Thyroid gland (tissue), 4 donors: ENCODE data around the gene HOXA7. TPM values are rescaled to one million over a fixed set of nuclear protein-coding genes. Genes with fewer than 3 reads are reported as not detected.

ENCODE experiments used
- DNase-seq, 2 donors: peaks; one replicate each; pipeline ENCODE4 v3.0.0-alpha.2; 2019
- H3K27ac ChIP-seq, 3 donors: fragments of 200-600 bp; sonication (generic); 1 replicate in 2 of 3; 2 replicates in 1 of 3; pipeline ENCODE4 v1.5.1; 2016 to 2019; ENCODE audit warnings: mild to moderate bottlenecking in 1 of 3, moderate library complexity in 1 of 3
- H3K27me3 ChIP-seq: fragments of 200-600 bp; sonication (generic); one replicate; pipeline ENCODE4 v1.5.1; 2019
- H3K36me3 ChIP-seq, 2 donors: fragments of 200-600 bp; sonication (generic); one replicate each; pipeline ENCODE4 v1.5.1; 2016 to 2019
- H3K4me1 ChIP-seq, 2 donors: fragments of 200-600 bp; sonication (generic); one replicate each; pipeline ENCODE4 v1.5.1; 2017 to 2019
- H3K4me3 ChIP-seq, 3 donors: fragments of 200-600 bp; sonication (generic); replicated peaks in 1 of 3; 1 replicate in 2 of 3; 2 replicates in 1 of 3; pipeline ENCODE4 v1.5.1; 2016; ENCODE audit warnings: mild to moderate bottlenecking in 1 of 3
- H3K9me3 ChIP-seq: fragments of 200-600 bp; sonication (generic); one replicate; pipeline ENCODE4 v1.5.1; 2017
- POLR2A ChIP-seq, 2 donors: fragments of 450-650 bp; IDR thresholded peaks; one replicate each; pipeline ENCODE4 v1.6.1; 2017; ENCODE audit warnings: antibody characterized with exemption in 2 of 2, mild to moderate bottlenecking in 2 of 2, moderate library complexity in 1 of 2
- WGBS, 2 donors: methylation state at CpG; one replicate each; pipeline ENCODE4 v1.1.5; 2017; 5-methylcytosine and 5-hydroxymethylcytosine counted together
- intact Hi-C: fragments of 100-400 bp; cut with DNase I; formaldehyde crosslinking; loops from one replicate; pipeline ENCODE4 v1.15.1; 2023
- total RNA-seq, 4 donors: library from RNA; depleted of rRNA; stranded (reverse); fragments of >200 nt; gene quantifications; one replicate each; pipeline ENCODE4 v1.2.3, GENCODE V29; 2016
- TF ChIP-seq, protein P1 (sequence below), 6 experiments: fragments of 200-600 bp in 3 of 6; fragments of 450-650 bp in 3 of 6; sonication (generic) in 3 of 6; IDR thresholded peaks; one replicate each; pipeline ENCODE4 v1.5.1; 2016 to 2019; ENCODE audit warnings: antibody characterized with exemption in 6 of 6, mild to moderate bottlenecking in 2 of 6, inconsistent platforms in 1 of 6, moderate library complexity in 1 of 6

Gene HOXA7
- total RNA-seq, 4 donors from 2014 or later, result 0.34 to 2.1 (median 0.74) TPM

DNA sequence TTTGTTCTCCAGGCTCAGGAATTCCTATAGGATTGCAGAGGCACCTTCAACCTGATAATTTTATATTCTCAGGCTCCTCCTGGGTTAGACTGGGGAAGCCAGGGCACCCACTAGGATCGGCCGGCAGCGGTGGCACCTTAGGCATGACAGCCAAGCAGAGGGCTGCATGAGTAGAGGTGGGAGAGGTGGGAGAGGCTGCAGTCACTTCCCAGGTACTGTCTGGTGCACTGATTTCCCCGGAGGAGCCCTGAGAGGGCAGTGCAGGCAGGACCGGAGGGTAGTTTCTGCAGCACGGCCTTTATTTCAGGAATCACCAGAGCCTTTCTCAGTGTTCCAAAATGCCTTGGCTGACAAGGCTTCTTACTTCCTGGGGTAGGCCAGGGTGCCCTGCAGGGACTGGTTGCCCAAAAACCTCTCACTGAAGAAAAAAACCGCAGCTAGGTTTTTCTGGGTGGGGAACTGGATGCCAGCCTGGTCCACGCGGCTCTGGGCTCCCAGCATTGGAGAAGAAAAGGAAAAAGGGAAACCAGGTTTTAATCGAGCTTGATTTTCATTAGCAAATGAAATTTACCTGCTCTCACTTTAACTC is 47.0 kb upstream of the HOXA7 start:
- Histone ChIP-seq H3K4me1 (peaks cover 9 to 37% of the 10 kb centered on the region in 2 donors), H3K27me3 (peaks cover 67% of the 10 kb centered on the region), H3K36me3 (no peaks in the 10 kb centered on the region), H3K27ac (no peak overlapping the region), H3K4me3 (no peak overlapping the region), H3K9me3 (no peaks in the 10 kb centered on the region)
- TF ChIP-seq POLR2A (IDR thresholded peaks at IDR 0.05), result no peak
- TF ChIP-seq, protein P1, sequence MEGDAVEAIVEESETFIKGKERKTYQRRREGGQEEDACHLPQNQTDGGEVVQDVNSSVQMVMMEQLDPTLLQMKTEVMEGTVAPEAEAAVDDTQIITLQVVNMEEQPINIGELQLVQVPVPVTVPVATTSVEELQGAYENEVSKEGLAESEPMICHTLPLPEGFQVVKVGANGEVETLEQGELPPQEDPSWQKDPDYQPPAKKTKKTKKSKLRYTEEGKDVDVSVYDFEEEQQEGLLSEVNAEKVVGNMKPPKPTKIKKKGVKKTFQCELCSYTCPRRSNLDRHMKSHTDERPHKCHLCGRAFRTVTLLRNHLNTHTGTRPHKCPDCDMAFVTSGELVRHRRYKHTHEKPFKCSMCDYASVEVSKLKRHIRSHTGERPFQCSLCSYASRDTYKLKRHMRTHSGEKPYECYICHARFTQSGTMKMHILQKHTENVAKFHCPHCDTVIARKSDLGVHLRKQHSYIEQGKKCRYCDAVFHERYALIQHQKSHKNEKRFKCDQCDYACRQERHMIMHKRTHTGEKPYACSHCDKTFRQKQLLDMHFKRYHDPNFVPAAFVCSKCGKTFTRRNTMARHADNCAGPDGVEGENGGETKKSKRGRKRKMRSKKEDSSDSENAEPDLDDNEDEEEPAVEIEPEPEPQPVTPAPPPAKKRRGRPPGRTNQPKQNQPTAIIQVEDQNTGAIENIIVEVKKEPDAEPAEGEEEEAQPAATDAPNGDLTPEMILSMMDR (IDR thresholded peaks at IDR 0.05), result no peak
- intact Hi-C loops, result loop anchor here (10.0 kb wide), 1 partner anchor 721 kb away; no protein-coding TSS in a partner anchor
- WGBS, 2 donors, result 23 to 25% methylated on average over 8 to 10 of the region's 10 CpGs
- no peak for DNase-seq

DNA sequence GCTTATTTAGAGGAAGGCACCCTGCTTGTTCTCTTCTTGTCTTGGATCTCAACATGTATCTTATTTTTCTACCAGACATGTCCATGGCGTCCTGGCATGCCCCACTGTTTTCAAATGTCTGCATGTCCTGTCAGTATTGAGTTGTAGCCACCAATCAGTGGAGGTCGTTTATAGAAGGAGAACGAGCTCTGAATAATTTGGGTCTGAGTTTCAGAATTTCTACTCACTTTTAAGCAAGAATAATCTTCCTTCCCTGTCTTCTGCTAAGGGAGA is 46.3 kb upstream of the HOXA7 start:
- intact Hi-C loops, result loop anchor here (10.0 kb wide), 1 partner anchor 722 kb away; no protein-coding TSS in a partner anchor
- H3K4me1 ChIP-seq, result peaks cover 9 to 39% of the 10 kb centered on the region in 2 donors
- no peak overlapping the region for H3K4me3 ChIP-seq
- WGBS, 2 donors, result 16 to 19% methylated on average over 3 of the region's 3 CpGs
- peaks cover 69% of the 10 kb centered on the region for H3K27me3 ChIP-seq
- DNase-seq, result no peak
- no peaks in the 10 kb centered on the region for H3K36me3 ChIP-seq
- TF ChIP-seq POLR2A (IDR thresholded peaks at IDR 0.05), result no peak
- TF ChIP-seq, protein P1 (IDR thresholded peaks at IDR 0.05), result no peak
- no peak overlapping the region for H3K27ac ChIP-seq
- H3K9me3 ChIP-seq, result no peaks in the 10 kb centered on the region

DNA sequence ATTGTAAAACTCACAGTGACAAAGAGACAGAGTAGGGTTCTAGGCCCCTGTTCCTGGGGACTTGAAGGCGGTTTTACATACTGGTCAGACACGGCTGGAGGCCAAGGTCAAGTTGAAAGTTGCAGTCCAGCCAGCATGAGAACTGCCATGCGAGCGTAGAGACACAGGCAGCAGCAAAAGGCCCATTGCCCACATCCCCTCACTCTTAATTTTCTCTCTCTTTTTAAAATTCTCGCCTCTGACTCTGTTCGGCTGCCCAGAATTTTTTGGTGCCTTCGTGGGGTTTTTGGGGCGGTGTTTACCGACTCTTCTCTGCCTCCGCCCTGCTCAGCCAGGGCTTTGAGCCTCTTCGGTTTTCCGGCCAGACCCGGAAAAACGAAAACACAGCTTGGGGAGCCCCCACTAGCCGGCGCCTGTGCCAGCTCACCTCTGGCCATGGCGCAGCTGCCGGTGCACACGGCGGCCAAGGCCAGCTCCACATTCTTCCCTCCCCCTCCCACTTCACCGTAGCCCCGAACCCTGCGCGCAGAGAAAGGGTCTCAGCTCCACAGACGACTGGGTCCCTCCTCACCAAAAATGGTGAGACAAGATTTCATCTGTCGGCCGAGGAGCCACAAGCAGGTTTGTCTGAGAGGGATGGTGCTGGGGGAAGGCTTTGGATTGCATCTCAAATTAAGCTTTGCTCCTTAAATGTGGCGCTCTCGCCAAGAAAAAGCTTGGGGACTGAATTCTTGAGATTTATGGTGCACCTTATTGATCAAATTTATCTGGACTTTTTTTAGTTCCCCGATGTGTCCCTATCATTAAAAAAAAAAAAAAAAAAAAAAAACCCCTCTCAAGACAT is 45.8 kb upstream of the HOXA7 start:
- no peak overlapping the region for H3K27ac ChIP-seq
- no peaks in the 10 kb centered on the region for H3K9me3 ChIP-seq
- no peak for DNase-seq
- TF ChIP-seq, protein P1 (IDR thresholded peaks at IDR 0.05), result no peak
- no peak for TF ChIP-seq POLR2A (IDR thresholded peaks at IDR 0.05)
- 17 to 24% methylated on average over 22 to 29 of the region's 30 CpGs for whole genome bisulfite sequencing, 2 donors
- no peaks in the 10 kb centered on the region for H3K36me3 ChIP-seq
- intact Hi-C loops, result loop anchor here (10.0 kb wide), 1 partner anchor 723 kb away; no protein-coding TSS in a partner anchor
- peaks cover 9 to 39% of the 10 kb centered on the region in 2 donors for H3K4me1 ChIP-seq
- H3K4me3 ChIP-seq, result no peak overlapping the region
- H3K27me3 ChIP-seq, result peaks cover 75% of the 10 kb centered on the region

DNA sequence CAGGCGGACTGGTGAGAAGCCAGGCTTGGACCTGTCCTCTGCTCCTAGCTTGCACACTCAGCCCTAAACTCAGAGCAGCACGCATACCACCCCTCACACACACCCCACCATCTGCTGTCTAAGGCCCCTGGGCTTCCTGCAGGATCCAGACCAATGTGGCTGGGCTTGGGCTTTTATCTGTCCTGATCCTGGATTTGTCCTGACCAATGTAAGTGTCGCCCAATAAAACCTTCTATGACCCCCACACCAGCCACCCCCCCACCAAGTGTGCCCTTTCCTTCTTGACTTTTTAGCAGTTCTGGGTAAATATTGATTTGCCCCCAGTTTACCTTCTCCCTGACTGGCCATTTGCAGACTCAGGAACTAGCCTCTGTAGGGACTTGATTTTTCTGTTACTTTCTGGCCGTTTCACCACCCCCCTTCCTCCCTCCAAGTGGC is 45.1 kb upstream of the HOXA7 start:
- H3K4me3 ChIP-seq, result no peak overlapping the region
- H3K27me3 ChIP-seq, result peaks cover 81% of the 10 kb centered on the region
- WGBS, 2 donors, result 21 to 24% methylated on average over 4 of the region's 4 CpGs
- H3K36me3 ChIP-seq, result no peaks in the 10 kb centered on the region
- no peak overlapping the region for H3K27ac ChIP-seq
- no peak for DNase-seq
- intact Hi-C loops, result loop anchor here (10.0 kb wide), 1 partner anchor 723 kb away; no protein-coding TSS in a partner anchor
- TF ChIP-seq POLR2A (IDR thresholded peaks at IDR 0.05), result no peak
- TF ChIP-seq, protein P1 (IDR thresholded peaks at IDR 0.05), result no peak
- H3K9me3 ChIP-seq, result no peaks in the 10 kb centered on the region
- peaks cover 9 to 39% of the 10 kb centered on the region in 2 donors for H3K4me1 ChIP-seq
